Upper lobe of left lung (tissue), 6 donors: ENCODE measurements around the gene BANP. TPM values are rescaled to one million over a fixed set of nuclear protein-coding genes. Genes with fewer than 3 reads are reported as not detected.
A peak's percentile ranks its signal among the peaks of the same experiment; 100 is the strongest.
"Not testable (repeated sequence)": the region's sequence is repeated elsewhere in the genome, so short reads cannot be mapped to it uniquely, and the experiment has no call there.

Source experiments
- ATAC-seq, 2 donors: fragments of 200-7000 bp; cut with Tn5 transposase; one replicate each; pipeline ENCODE4 v1.9.1; 2022; ENCODE audit warnings: mild to moderate bottlenecking in 2 of 2, moderate library complexity in 2 of 2; ENCODE audit not compliant: low FRiP score in 2 of 2
- DNase-seq, 2 donors: peaks; one replicate each; pipeline ENCODE4 v3.0.0-alpha.2; 2019 to 2020
- H3K27ac ChIP-seq, 4 donors: fragments of 200-600 bp; sonication (generic); one replicate each; pipeline ENCODE4 v1.5.1; 2016 to 2019
- H3K27me3 ChIP-seq, 4 donors: fragments of 200-600 bp; sonication (generic); one replicate each; pipeline ENCODE4 v1.5.1; 2017 to 2019
- H3K36me3 ChIP-seq, 4 donors: fragments of 200-600 bp; sonication (generic); one replicate each; pipeline ENCODE4 v1.5.1; 2016 to 2019
- H3K4me1 ChIP-seq, 4 donors: fragments of 200-600 bp; sonication (generic); one replicate each; pipeline ENCODE4 v1.5.1; 2018 to 2019
- H3K4me3 ChIP-seq, 4 donors: fragments of 200-600 bp; sonication (generic); one replicate each; pipeline ENCODE4 v1.5.1; 2017 to 2019; ENCODE audit warnings: mild to moderate bottlenecking in 2 of 4, moderate library complexity in 1 of 4
- H3K9me3 ChIP-seq, 4 donors: fragments of 200-600 bp; sonication (generic); one replicate each; pipeline ENCODE4 v1.5.1; 2018 to 2019
- EP300 ChIP-seq, 4 donors: sonication (generic); formaldehyde crosslinking; IDR thresholded peaks; one replicate each; pipeline ENCODE4 v1.5.1; 2017; ENCODE audit warnings: antibody characterized with exemption in 4 of 4, control low read depth in 2 of 4
- POLR2A ChIP-seq, 4 donors: fragments of 450-650 bp; IDR thresholded peaks; one replicate each; pipeline ENCODE4 v1.5.1; 2016 to 2017; ENCODE audit warnings: antibody characterized with exemption in 4 of 4, mild to moderate bottlenecking in 2 of 4
- POLR2AphosphoS5 ChIP-seq, 2 donors: sonication (generic); formaldehyde crosslinking; IDR thresholded peaks; one replicate each; pipeline ENCODE4 v1.5.1; 2017; ENCODE audit warnings: antibody characterized with exemption in 2 of 2
- WGBS, 2 donors: methylation state at CpG; one replicate each; pipeline ENCODE4 v1.1.5; 2017 to 2018; 5-methylcytosine and 5-hydroxymethylcytosine counted together
- small RNA-seq, 4 donors: library from RNA; depleted of rRNA; stranded (forward); fragments of <200 nt; gene quantifications; one replicate each; pipeline ENCODE3, GENCODE V24; 2016
- total RNA-seq, 6 donors: library from RNA; depleted of rRNA in 4 of 6; stranded (reverse); fragments of >200 nt in 4 of 6; gene quantifications; one replicate each; pipeline versions ENCODE4 v1.1.0 to v1.2.1, GENCODE V29; 2016 to 2021
- TF ChIP-seq, protein P1 (sequence below), 6 experiments: fragments of 450-650 bp in 4 of 6; fragments of 200-600 bp in 2 of 6; sonication (generic) in 2 of 6; IDR thresholded peaks; one replicate each; pipeline ENCODE4 v1.5.1; 2016 to 2019; ENCODE audit warnings: antibody characterized with exemption in 6 of 6
- donor health status: DM: no; HTN: no; CAD: no; lungs with moderate emphysema.
- donor health status: DM: no; HTN: yes; CAD: no; lungs with severe emphysema.

The BANP gene
- total RNA-seq, 6 donors from 2014 or later, result 15.2 to 47.1 (median 24.4) TPM

DNA sequence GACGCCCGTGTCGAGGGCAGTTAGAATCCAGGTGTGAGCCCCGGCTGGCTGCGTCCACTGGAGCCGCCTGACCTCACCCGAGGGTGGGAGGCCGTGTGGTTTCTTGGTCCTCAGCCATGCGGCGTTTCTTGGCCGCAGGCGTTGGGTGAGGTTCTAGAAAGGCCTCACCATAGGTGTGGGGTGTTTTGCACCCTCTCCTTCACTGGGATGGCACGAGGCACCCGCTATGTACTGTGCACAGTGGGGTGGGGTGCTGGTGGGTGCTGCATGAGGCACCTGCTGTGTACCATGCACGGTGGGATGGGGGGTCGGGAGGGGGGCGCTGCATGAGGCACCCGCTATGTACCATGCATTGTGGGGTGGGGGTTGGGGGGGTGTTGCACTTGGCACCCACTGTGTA is 169.6 kb downstream of the BANP start:
- Histone ChIP-seq H3K4me1 (peaks cover 0 to 8% (median 0%) of the 10 kb centered on the region in 4 donors), H3K4me3 (no peak overlapping the region), H3K9me3 (no peaks in the 10 kb centered on the region), H3K36me3 (no peaks in the 10 kb centered on the region), H3K27ac (no peak overlapping the region), H3K27me3 (no peaks in the 10 kb centered on the region)
- DNase-seq (no peak), ATAC-seq (no peak)
- 98 to 100% methylated on average over 9 to 12 of the region's 18 CpGs for WGBS, 2 donors
- TF ChIP-seq, protein P1, sequence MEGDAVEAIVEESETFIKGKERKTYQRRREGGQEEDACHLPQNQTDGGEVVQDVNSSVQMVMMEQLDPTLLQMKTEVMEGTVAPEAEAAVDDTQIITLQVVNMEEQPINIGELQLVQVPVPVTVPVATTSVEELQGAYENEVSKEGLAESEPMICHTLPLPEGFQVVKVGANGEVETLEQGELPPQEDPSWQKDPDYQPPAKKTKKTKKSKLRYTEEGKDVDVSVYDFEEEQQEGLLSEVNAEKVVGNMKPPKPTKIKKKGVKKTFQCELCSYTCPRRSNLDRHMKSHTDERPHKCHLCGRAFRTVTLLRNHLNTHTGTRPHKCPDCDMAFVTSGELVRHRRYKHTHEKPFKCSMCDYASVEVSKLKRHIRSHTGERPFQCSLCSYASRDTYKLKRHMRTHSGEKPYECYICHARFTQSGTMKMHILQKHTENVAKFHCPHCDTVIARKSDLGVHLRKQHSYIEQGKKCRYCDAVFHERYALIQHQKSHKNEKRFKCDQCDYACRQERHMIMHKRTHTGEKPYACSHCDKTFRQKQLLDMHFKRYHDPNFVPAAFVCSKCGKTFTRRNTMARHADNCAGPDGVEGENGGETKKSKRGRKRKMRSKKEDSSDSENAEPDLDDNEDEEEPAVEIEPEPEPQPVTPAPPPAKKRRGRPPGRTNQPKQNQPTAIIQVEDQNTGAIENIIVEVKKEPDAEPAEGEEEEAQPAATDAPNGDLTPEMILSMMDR (IDR thresholded peaks at IDR 0.05), result no peak
- no peak for TF ChIP-seq POLR2A (IDR thresholded peaks at IDR 0.05)
- TF ChIP-seq EP300 (IDR thresholded peaks at IDR 0.05), result no peak
- no peak for TF ChIP-seq POLR2AphosphoS5 (IDR thresholded peaks at IDR 0.05)

DNA sequence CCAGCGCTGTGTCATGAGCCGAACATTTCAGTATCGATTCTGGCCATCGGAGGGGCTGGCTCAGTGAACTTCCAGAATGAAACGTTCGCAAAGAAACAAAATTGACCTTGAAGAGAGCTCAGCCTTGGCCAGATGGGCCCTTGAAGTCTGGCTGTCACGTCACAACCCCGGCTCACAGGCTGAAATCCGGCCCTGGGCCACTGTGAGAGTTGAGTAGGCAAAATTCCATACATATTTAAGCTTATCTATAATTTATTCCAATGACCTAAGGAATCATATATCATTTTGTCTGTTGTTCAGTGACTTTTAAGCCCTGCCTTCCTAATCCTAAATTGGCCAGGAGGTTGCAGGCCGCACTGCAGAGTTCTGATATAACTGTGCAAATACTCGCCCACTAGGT is 170.2 kb downstream of the BANP start:
- not testable (repeated sequence) for H3K9me3 ChIP-seq, H3K27me3 ChIP-seq, H3K36me3 ChIP-seq, H3K27ac ChIP-seq, DNase-seq, ATAC-seq, H3K4me3 ChIP-seq, H3K4me1 ChIP-seq
- 56 to 58% methylated on average over 11 of the region's 11 CpGs for WGBS, 2 donors

DNA sequence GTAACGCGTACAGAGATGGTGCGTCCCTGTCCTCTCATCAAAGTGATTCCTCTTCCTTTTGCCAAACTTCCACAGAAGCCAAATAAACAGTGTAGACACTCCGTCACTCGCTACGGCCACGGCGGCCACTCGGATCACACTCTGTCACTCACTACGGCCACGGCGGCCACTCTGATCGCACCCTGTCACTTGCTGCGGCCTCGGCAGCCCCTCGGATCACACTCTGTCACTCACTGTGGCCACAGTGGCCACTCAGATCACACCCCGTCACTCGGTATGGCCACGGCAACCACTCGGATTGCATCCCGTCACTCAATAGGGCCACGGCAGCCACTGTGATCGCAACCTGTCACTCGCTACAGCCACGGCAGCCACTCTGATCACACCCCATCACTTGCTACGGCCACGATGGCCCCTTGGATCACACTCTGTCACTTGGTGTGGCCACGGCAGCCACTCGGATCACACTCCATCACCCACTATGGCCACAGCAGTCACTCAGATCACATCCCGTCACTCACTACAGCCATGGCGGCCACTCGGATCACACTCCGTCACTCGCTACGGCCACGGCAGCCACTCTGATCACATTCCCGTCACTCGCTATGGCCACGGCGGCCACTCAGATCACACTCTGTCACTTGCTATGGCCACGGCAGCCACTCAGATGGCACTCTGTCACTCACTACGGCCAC is 170.8 kb downstream of the BANP start:
- no peak for TF ChIP-seq POLR2AphosphoS5 (IDR thresholded peaks at IDR 0.05)
- TF ChIP-seq, protein P1 (IDR thresholded peaks at IDR 0.05), result no peak
- no peak for TF ChIP-seq POLR2A (IDR thresholded peaks at IDR 0.05)
- TF ChIP-seq EP300 (IDR thresholded peaks at IDR 0.05), result no peak
- 91 to 92% methylated on average over 42 of the region's 42 CpGs for WGBS, 2 donors
- ATAC-seq, result no peak
- Histone ChIP-seq H3K4me1 (peaks cover 0 to 8% (median 0%) of the 10 kb centered on the region in 4 donors), H3K36me3 (no peaks in the 10 kb centered on the region), H3K27me3 (no peaks in the 10 kb centered on the region), H3K4me3 (no peak overlapping the region), H3K9me3 (no peaks in the 10 kb centered on the region), H3K27ac (no peak overlapping the region)
- peak in 1 of 2 donors; percentile 65 for DNase-seq

Small RNA genes lying within 50 kb of the gene (small RNA-seq; reads per million reads assigned to genes)
- gene AC127455.1, result 0 reads per million in 4 donors

Other genes with a start within 250 kb of the BANP start
- gene KLHDC4, start 185.4 kb upstream of the BANP start, total RNA-seq, result 100 to 1,000 TPM in 2 of 6 donors, 10 to 100 TPM in 4; 30.7 to 248 (median 37.5) TPM
- 10 to 100 TPM in 2 of 6 donors, 1 to 10 TPM in 4; 4.7 to 20.4 (median 8.5) TPM for gene SLC7A5, start 81.9 kb upstream of the BANP start, total RNA-seq
- gene CA5A, start 14.9 kb upstream of the BANP start, total RNA-seq, result under 1 TPM in 3 of 6 donors, not detected in 3; under 0.01 to 0.20 (median 0.11) TPM